ENCODE results near the gene CPLX3.
A peak's percentile ranks its signal among the peaks of the same experiment; 100 is the strongest.
"Not testable (repeated sequence)": the region's sequence is repeated elsewhere in the genome, so short reads cannot be mapped to it uniquely, and the experiment has no call there.

The CPLX3 gene, protein sequence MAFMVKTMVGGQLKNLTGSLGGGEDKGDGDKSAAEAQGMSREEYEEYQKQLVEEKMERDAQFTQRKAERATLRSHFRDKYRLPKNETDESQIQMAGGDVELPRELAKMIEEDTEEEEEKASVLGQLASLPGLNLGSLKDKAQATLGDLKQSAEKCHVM

GRCh38 chr15:74826364-74826819 lies at the start of gene CPLX3:
TSS of gene CPLX3 (plus strand) at chr15:74826627. CDS start at chr15:74826704, 77 bp downstream.
- no peak for DNase-seq (ENCODE audit: low read depth in 2 of 2)

GRCh38 chr15:74776821-74777768 lies 49.3 kb upstream of the CPLX3 start:
- no peak for DNase-seq (ENCODE audit: low read depth in 2 of 2)

- no peak for DNase-seq (ENCODE audit: low read depth in 2 of 2)
Observed at GRCh38 chr15:74777769-74778598, 48.4 kb upstream of the CPLX3 start.

DNA sequence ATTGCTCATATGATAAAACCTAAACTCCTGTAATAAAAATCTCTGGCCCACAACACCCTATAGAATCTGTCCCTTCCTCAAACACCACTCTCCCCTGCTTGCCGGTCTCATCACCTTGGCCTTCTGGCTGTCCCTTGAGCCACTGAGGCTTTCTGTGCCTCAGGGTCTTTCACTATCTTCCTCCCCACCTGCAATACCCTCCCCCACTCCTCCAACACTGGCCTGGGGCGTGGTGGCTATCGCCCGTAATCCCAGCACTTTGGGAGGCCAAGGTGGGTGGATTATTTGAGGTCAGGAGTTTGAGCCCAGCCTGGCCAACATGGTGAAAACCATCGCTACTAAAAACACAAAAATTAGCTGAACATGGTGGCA lies 47.8 kb upstream of the CPLX3 start:
- no peak for DNase-seq (ENCODE audit: low read depth in 2 of 2)

GRCh38 chr15:74779162-74779648 lies 47.2 kb upstream of the CPLX3 start:
- DNase-seq (ENCODE audit: low read depth in 2 of 2) = no peak

- no peak for DNase-seq (ENCODE audit: low read depth in 2 of 2)
Observed at GRCh38 chr15:74780523-74781430, 45.6 kb upstream of the CPLX3 start.

DNA sequence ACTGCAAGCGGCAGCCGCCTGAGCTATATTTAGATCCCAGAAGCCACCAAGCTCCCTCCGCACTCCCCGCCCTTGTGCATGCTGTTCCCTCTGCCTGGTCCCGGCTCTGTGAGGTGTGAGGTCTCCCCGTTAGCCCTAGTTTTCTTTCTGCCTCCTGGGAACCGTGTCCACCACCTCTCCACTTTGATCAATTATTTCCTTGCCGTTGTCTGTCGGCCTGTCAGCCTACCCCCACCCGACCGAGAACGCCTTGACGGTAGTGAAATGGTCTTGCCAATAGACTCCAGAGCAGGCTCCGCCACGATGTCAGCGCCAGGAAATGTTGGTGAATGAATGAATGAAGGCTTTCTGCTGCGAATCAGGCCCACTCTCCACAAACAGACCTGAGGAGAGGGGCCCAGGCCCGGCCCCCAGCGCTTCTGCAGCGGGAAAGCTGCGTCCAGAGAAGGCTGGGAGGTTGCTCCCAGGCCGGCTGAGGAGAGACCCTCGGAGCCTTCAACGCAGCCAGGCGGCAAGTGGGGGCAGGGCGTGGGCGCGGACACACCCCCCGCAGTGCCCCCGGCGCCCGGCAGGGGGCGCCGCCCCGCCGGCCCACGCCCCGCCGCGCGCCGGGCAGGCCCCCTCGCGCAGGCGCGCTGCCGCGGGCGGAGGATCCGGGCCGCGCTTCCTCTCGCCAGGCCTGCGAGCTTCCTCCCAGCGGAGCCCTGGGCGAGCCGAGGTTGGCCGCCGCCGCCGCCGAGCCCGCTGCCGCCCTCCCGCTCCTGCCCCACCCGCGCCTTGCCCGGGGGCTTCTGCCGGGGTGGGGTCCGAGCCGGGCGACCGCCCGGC lies 44.8 kb upstream of the CPLX3 start, which contains the start of gene CSK:
Gene CSK, plus strand, starts transcription at position 650 of the 828 bp plus-strand sequence. CDS start 16,218 bp downstream, outside the sequence.
- peak; percentile 50 to 65 for DNase-seq (ENCODE audit: low read depth in 2 of 2)

DNA sequence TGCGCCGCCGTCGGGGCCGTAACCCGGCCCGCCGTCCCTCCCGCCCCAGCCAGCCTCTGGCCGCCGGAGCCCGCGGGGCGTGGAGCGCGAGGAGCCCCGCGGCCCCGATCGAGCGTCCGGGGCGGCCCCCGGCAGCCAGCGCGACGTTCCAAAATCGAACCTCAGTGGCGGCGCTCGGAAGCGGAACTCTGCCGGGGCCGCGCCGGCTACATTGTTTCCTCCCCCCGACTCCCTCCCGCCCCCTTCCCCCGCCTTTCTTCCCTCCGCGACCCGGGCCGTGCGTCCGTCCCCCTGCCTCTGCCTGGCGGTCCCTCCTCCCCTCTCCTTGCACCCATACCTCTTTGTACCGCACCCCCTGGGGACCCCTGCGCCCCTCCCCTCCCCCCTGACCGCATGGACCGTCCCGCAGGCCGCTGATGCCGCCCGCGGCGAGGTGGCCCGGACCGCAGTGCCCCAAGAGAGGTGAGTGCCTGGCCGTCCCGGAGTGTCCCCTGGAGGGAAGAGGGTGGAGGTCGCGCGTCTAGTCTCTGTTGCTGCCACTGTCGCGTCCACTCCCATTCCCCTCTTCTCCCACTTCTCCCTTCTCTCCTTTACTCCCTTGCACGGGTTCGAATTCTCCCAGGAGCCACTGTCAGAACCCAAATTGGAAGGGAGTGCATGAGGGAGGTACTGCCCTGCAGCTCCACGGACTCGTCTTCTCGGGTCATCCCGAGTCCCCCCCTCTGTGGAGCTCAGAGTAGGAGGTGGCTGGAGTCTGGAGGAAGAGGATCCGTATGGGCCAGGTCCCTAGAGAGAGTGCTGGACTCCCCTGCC lies 44.0 kb upstream of the CPLX3 start:
- no peak for DNase-seq (ENCODE audit: low read depth in 2 of 2)

- no peak for DNase-seq (ENCODE audit: low read depth in 2 of 2)
Observed at GRCh38 chr15:74783072-74783807, 43.2 kb upstream of the CPLX3 start.

DNA sequence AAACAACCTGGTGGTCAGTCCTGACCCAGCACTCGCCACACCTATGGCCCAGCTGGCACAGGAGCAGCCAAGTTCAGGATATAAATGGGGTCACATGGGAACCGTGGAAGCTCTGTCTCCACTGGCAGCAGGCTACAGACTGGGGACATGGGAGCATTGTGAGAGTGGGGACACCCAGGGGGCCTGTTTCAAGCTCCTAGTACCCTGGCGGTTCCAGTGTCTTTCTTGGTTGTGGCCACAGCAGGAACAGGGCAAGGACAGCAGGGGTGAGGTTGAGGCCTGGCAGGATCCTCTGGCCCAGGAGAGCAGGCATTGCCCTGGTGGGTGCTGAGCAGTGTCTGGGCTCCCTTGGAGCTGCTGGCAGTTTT lies 42.6 kb upstream of the CPLX3 start:
- no peak for DNase-seq (ENCODE audit: low read depth in 2 of 2)

- no peak for DNase-seq (ENCODE audit: low read depth in 2 of 2)
Observed at GRCh38 chr15:74784426-74785193, 41.8 kb upstream of the CPLX3 start.

- DNase-seq (ENCODE audit: low read depth in 2 of 2) = no peak
Observed at GRCh38 chr15:74785194-74786032, 41.0 kb upstream of the CPLX3 start.

GRCh38 chr15:74786081-74786480 lies 40.3 kb upstream of the CPLX3 start:
- not testable (repeated sequence) for DNase-seq (ENCODE audit: low read depth in 2 of 2)

DNA sequence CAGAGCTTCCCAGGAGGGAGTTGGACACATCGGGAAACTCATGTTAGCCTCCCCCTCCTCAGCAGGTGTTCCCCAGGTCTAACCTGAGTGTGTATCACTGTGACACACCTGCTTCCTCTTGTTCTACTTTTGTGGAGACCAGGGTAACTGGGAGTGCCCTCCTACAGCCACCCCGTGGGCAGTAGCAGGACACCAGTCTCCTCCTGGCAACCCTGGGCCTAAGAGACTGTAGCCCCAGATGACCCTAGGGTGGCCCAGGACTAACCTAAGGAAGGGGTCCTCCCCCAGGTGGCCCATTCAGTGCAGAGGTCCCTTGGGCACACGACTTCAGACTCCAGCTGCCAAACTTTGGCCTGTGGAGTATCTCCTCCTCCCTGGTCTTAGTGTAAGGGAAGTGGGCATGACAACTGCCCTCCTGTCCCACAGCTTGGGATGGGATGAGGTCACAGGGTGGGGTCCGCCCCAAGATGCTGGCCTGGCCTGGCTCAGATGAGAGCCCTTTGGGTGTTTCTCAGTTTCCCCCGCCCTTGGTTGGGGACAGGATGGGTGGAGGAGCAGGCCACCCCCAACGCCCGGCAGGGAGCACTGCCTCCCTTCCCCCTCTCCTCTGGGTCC lies 39.8 kb upstream of the CPLX3 start:
- DNase-seq (ENCODE audit: low read depth in 2 of 2) = no peak

DNA sequence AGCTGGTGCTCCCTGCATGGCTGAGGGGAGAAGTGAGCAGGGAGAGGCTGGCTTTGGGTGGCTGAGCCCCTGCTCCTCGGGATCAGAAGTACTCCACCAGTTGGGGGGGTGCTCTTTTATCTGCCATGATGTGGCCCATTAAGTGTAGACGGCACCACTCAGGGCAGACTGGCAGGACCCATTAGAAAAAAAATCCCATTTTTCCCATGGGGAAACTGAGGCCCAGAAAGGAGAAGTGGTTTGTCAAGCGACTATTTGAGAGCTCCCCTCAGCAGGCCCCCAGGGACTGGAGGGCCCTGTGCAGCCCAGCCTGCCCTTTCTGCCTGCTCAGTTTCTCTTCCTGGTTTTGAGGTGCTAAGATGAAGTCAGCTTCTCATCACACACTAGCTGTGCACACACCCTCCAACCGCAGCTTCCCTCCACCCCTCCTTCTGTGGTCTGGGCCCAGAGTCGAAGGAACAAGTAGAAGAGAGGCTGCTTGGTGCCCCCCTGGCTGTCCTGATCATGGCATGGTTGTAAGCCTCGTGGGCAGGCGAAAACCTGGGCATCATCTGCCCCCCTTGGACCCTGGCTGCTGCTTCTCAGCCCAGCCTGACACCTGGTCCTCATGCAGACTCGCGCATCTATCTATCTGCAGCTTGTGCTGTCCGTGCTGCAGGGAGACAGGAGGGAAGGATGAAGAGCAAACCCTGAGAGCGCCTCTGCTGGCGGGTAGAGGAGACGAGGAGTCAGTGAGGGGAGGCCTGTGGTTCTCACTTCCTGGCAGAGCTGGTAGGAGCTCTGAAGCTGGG lies 39.0 kb upstream of the CPLX3 start:
- DNase-seq (ENCODE audit: low read depth in 2 of 2) = peak; percentile 72 to 84

Measured in stimulated activated CD8-positive, alpha-beta memory T cell treated with anti-CD3 and anti-CD28 coated beads, Interleukin-15, amount 100 ng/mL, for 4 hours (primary cell).